ENCODE data around the gene THSD4. TPM values are rescaled to one million over a fixed set of nuclear protein-coding genes. Genes with fewer than 3 reads are reported as not detected.

Gene THSD4
- total RNA-seq, 1 donor from 2014 or later = 66.8 TPM

DNA sequence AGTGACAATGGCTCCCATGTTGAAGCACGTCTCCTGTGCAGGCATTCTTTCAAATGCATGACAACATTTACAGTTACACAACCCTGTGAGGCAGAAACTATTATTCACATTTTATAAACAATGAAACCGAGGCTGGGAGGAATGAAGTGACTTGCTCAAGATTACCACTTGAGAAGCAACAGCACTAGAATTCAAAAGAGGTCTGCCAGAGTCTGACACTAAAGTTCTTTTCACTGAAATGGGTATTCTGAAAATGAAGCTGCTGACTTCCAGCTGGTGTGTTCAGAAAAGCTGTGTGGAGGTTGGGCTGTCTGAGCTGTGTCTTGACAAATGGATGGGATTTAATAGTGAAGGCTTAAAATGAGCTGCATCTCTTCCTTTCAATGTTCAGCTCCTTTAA lies 104.4 kb downstream of the THSD4 start:
- Histone ChIP-seq H3K27me3 (no peaks in the 10 kb centered on the region), H3K9me3 (no peaks in the 10 kb centered on the region), H3K36me3 (no peaks in the 10 kb centered on the region), H3K4me3 (no peak overlapping the region), H3K4me1 (peaks cover 45% of the 10 kb centered on the region), H3K27ac (no peak overlapping the region)
- TF ChIP-seq, protein P1, sequence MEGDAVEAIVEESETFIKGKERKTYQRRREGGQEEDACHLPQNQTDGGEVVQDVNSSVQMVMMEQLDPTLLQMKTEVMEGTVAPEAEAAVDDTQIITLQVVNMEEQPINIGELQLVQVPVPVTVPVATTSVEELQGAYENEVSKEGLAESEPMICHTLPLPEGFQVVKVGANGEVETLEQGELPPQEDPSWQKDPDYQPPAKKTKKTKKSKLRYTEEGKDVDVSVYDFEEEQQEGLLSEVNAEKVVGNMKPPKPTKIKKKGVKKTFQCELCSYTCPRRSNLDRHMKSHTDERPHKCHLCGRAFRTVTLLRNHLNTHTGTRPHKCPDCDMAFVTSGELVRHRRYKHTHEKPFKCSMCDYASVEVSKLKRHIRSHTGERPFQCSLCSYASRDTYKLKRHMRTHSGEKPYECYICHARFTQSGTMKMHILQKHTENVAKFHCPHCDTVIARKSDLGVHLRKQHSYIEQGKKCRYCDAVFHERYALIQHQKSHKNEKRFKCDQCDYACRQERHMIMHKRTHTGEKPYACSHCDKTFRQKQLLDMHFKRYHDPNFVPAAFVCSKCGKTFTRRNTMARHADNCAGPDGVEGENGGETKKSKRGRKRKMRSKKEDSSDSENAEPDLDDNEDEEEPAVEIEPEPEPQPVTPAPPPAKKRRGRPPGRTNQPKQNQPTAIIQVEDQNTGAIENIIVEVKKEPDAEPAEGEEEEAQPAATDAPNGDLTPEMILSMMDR (IDR thresholded peaks at IDR 0.05) = no peak
- TF ChIP-seq POLR2AphosphoS5 (IDR thresholded peaks at IDR 0.05; ENCODE audit: insufficient read depth in 1 of 2, low read depth in 1 of 2) = peak in 1 of 2 donors; percentile 87
- no peak for DNase-seq (ENCODE audit: extremely low spot score in 2 of 2)
- intact Hi-C loops (cut with DNase I) = no loop called here

DNA sequence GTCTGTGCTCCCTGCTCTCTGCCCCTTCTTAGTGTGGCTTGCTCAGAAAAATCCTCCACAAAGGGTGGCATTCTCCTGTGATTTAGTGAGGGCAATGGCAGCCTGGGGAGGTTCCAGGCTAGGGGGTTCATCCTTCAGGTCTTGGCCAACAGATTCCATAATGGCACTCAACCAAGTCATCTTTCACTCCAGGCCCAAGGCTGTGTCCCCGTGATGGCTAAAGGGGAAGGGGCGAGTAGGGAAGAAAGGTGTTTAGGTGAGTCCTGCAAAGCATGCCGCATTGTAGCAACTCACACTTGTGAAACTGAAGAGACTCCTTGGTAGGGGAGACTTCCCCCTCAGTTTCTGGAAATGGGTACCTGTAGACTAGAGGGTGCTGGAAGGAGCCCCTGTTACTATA lies 105.6 kb downstream of the THSD4 start:
- peak in 1 of 2 donors; percentile 61 for DNase-seq (ENCODE audit: extremely low spot score in 2 of 2)
- TF ChIP-seq POLR2A (IDR thresholded peaks at IDR 0.05) (no peak), POLR2AphosphoS5 (IDR thresholded peaks at IDR 0.05; ENCODE audit: insufficient read depth in 1 of 2, low read depth in 1 of 2) (no peak)
- TF ChIP-seq, protein P1 (IDR thresholded peaks at IDR 0.05) = no peak
- Histone ChIP-seq H3K9me3 (no peaks in the 10 kb centered on the region), H3K4me1 (peaks cover 38% of the 10 kb centered on the region), H3K27me3 (no peaks in the 10 kb centered on the region), H3K4me3 (no peak overlapping the region), H3K27ac (no peak overlapping the region), H3K36me3 (no peaks in the 10 kb centered on the region)
- intact Hi-C loops (cut with DNase I) = no loop called here

DNA sequence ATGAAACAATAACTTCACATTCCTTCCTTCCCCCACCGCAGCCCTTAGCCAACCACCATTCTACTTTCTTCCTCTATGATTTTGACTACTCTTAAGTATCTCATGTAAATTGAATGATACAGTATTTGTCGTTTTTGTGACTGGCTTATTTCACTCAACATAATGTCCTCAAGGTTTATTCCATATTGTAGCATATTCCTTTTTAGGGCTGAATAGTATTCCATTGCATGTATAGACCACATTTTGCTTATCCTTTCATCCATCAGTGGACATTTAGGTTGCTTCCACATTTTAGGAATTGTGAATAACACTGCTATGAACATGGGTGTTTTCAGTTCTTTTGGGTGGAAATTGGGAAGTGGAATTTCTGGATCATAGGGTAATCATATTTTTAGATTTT lies 106.1 kb downstream of the THSD4 start:
- intact Hi-C loops (cut with DNase I) = no loop called here
- Histone ChIP-seq H3K4me1 (peaks cover 34% of the 10 kb centered on the region), H3K27ac (no peak overlapping the region), H3K4me3 (no peak overlapping the region), H3K27me3 (no peaks in the 10 kb centered on the region), H3K36me3 (no peaks in the 10 kb centered on the region), H3K9me3 (no peaks in the 10 kb centered on the region)
- TF ChIP-seq, protein P1 (IDR thresholded peaks at IDR 0.05) = no peak
- no peak for TF ChIP-seq POLR2A (IDR thresholded peaks at IDR 0.05)
- no peak for TF ChIP-seq POLR2AphosphoS5 (IDR thresholded peaks at IDR 0.05; ENCODE audit: insufficient read depth in 1 of 2, low read depth in 1 of 2)
- DNase-seq (ENCODE audit: extremely low spot score in 2 of 2) = no peak

DNA sequence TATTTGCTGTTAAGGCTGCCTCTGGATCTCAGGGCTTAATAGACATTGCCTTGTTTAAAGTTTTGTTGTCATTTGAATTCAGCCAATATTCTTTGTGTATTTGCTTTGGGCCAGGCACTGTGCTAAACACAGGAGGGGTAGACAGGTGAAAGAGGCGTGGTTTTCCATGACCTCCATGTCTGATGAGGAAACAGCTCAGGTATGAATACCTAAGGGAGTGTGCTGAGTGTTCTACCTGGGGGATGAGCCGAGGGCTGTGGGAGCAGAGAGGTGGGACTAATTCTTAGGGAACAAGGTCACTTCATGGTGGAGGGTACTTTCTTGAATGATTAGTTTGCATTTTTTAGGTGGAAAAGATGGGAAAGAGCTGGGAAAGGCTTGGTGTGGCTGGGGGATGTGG lies 108.2 kb downstream of the THSD4 start:
- no peaks in the 10 kb centered on the region for H3K27me3 ChIP-seq
- TF ChIP-seq POLR2A (IDR thresholded peaks at IDR 0.05) = no peak
- TF ChIP-seq, protein P1 (IDR thresholded peaks at IDR 0.05) = no peak
- no peak for TF ChIP-seq POLR2AphosphoS5 (IDR thresholded peaks at IDR 0.05; ENCODE audit: insufficient read depth in 1 of 2, low read depth in 1 of 2)
- H3K9me3 ChIP-seq = no peaks in the 10 kb centered on the region
- DNase-seq (ENCODE audit: extremely low spot score in 2 of 2) = no peak
- H3K27ac ChIP-seq = no peak overlapping the region
- intact Hi-C loops (cut with DNase I) = no loop called here
- H3K36me3 ChIP-seq = no peaks in the 10 kb centered on the region
- no peak overlapping the region for H3K4me3 ChIP-seq
- peaks cover 28% of the 10 kb centered on the region for H3K4me1 ChIP-seq

DNA sequence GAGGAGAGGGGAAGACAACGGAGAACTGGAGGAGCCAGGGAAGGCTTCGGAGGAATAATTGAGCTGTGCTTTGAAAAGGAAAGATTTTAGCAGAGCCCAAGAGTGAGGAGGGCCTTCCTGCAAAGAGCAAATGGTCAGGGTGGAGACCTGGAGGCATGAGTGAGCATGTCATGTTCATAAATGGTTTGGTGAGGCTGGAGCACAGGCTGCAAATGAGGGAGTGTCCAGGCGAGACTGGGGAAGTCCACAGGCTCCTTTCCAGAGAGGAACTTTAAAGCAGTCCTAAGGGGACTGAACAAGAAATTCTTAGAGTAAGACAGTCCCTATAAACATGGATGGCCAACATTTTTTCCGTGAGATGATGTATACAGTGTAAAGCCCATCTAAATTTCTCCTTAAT lies 108.8 kb downstream of the THSD4 start:
- Histone ChIP-seq H3K4me3 (no peak overlapping the region), H3K36me3 (no peaks in the 10 kb centered on the region), H3K27ac (no peak overlapping the region), H3K27me3 (no peaks in the 10 kb centered on the region), H3K4me1 (peaks cover 23% of the 10 kb centered on the region), H3K9me3 (no peaks in the 10 kb centered on the region)
- intact Hi-C loops (cut with DNase I) = no loop called here
- peak in 1 of 2 donors; percentile 71 for DNase-seq (ENCODE audit: extremely low spot score in 2 of 2)
- no peak for TF ChIP-seq POLR2AphosphoS5 (IDR thresholded peaks at IDR 0.05; ENCODE audit: insufficient read depth in 1 of 2, low read depth in 1 of 2)
- no peak for TF ChIP-seq POLR2A (IDR thresholded peaks at IDR 0.05)
- TF ChIP-seq, protein P1 (IDR thresholded peaks at IDR 0.05) = no peak
